GM21576 (cell line): ENCODE results near the gene TBXT.
"Not testable (repeated sequence)": the region's sequence is repeated elsewhere in the genome, so short reads cannot be mapped to it uniquely, and the experiment has no call there.

Experiments used
- ATAC-seq: cut with Tn5 transposase; IDR thresholded peaks from one replicate; pipeline ENCODE4 v1.9.1; 2021; ENCODE audit warnings: mild to moderate bottlenecking, moderate library complexity; ENCODE audit not compliant: unreplicated experiment

TBXT gene

GRCh38 chr6:166173281-166173951, 5.8 kb upstream of the TBXT start:
- ATAC-seq: peak; percentile 44

GRCh38 chr6:166172546-166172945, 4.9 kb upstream of the TBXT start:
- ATAC-seq: no peak

GRCh38 chr6:166169549-166170421, 2.1 kb upstream of the TBXT start:
- ATAC-seq: no peak

GRCh38 chr6:166168616-166169548, 1.2 kb upstream of the TBXT start:
- ATAC-seq: no peak

GRCh38 chr6:166167258-166167731, 356 bp downstream of the TBXT start:
- no peak for ATAC-seq

DNA sequence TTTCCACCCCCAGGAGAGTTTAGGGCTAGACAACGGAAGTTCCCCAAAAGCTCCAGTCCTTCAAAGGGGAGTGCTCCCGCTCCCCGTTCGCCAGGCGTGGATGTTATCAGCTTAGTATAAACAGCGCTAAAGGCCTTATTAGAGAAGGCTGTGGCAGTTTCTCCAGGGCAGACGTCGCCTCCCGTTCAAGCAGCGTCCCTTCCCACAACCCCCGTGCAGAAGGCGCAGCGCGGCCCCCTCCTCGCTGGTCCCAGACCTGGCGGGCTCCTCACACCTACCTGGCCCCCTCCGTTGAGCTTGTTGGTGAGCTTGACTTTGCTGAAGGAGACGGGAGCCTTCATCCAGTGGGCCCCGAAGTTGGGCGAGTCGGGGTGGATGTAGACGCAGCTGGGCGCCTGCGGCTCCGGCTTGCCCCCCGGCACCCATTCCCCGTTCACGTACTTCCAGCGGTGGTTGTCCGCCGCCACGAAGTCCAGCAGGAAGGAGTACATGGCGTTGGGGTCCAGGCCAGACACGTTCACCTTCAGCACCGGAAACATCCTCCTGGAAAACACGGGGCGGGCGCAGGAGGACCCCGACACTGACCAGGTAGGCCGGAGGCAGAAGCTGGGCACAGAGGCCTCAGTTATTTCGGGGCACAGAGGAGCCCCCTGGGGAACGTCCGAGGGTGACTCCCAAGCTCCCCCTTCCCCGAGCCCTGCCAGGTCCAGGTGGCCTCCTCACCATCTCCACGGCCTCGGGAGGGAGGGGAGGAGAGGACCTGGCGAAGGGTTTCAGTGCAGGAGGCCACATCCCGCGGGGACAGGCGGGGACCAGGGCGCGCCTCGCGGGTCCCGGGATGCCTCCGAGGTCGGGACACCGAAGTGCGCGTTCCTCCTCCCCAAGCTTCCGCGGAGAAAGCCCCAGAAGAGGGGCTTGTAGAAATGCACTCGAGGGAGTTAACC, 1.1 kb downstream of the TBXT start:
- ATAC-seq: no peak

DNA sequence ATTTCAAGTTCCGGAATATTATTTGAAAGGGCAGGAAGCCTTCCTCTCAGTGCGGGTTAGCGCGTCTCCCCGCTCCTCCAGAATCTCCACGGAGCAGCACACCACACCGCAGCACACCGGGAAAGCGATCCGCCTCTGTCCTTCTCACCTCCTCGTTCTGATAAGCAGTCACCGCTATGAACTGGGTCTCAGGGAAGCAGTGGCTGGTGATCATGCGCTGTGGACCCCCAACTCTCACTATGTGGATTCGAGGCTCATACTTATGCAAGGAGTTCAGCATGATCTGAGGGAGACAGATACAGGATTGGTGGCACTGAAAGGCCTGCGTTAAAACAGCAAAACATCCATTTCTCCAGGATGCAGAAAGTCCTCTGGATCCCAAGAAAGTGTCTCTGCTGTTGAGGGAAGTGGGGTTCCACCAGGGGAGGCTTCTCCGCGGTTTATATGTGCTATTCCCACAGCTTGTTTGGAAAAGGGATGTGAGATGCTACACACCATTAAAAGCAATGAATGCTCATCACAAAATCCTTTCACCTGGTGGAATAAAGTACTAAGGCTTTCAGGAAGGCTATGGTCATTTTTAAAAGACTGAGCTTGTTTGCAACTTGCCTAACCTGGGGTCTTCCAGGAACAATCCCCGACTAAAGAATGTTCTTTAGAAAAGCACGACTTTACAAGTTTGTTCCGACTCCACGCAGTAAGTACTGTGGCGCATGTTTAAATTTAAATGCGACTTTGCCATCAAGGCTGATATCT, 1.9 kb downstream of the TBXT start:
- no peak for ATAC-seq

GRCh38 chr6:166162599-166163342, 4.9 kb downstream of the TBXT start:
- peak; percentile 82 for ATAC-seq

- ATAC-seq: no peak
These were observed 9.6 kb downstream of the TBXT start for GRCh38 chr6:166157930-166158617.

DNA sequence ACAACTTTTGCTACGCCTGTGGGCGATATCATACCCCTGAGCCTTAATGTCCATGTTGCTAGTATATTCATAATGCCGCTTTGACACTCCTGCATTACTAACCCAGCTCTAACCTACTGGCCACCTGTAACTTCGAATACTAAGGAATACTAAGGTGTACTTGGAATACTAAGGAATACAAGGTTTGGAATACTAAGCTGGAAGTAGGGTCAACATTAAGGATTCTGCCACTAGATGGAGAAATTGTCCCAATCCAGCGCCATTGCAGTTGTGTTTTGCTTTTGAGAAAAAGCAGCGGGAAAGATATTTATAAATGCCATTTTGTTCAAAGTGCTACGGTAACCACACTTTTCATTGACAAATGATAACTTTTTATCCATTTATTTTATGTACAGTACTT, 10.7 kb downstream of the TBXT start:
- no peak for ATAC-seq

DNA sequence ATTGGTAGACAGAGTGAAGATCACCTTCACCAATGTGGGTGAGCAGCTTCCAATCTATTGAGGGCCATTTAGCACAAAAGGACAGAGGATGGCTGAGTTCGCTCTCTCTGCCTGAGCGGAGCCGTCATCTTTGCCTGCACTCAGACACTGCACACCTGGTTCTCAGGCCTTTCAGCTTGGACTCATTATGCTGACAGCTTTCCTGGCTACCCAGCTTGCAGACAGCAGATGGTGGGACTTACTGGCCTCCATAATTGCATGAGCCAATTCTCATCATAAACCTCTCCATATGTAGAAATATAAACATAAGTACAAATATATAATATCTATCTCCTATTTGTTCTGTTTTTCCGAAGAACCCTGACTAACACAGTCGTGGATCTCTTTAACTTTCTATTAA, 13.7 kb downstream of the TBXT start:
- ATAC-seq: no peak

- no peak for ATAC-seq
These were observed 15.0 kb downstream of the TBXT start for GRCh38 chr6:166152660-166153059.

DNA sequence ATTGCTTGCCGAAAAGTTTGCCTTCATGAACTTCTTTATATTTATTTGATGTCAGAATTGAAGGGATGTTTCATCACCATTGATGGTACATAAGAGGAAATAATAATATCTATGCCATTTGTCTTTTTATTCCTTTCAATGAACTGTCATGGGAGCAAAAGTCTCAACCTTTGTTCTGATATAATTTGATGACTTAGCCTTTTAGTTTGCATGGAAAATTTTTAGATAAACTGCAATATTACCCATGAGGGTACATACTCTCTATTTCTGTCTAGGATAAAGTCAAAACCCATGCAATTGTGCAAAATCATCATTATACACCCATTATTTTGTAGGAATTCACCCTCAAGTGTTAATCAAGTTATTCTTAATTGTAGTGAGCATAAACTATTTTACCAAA, 15.9 kb downstream of the TBXT start:
- ATAC-seq: no peak

GRCh38 chr6:166145751-166146150, 21.9 kb downstream of the TBXT start:
- ATAC-seq: no peak

GRCh38 chr6:166143011-166143410, 24.6 kb downstream of the TBXT start:
- no peak for ATAC-seq

- ATAC-seq: no peak
These were observed 39.8 kb downstream of the TBXT start for GRCh38 chr6:166127624-166128472.

GRCh38 chr6:166123115-166123514, 44.5 kb downstream of the TBXT start:
- ATAC-seq: not testable (repeated sequence)
